ENCODE measurements around the gene GNG12. TPM values are rescaled to one million over a fixed set of nuclear protein-coding genes. Genes with fewer than 3 reads are reported as not detected.
A peak's percentile ranks its signal among the peaks of the same experiment; 100 is the strongest.

GNG12 gene
- total and polyA plus RNA-seq, 2 donors from 2014 or later = 46.1 to 89.3 TPM

DNA sequence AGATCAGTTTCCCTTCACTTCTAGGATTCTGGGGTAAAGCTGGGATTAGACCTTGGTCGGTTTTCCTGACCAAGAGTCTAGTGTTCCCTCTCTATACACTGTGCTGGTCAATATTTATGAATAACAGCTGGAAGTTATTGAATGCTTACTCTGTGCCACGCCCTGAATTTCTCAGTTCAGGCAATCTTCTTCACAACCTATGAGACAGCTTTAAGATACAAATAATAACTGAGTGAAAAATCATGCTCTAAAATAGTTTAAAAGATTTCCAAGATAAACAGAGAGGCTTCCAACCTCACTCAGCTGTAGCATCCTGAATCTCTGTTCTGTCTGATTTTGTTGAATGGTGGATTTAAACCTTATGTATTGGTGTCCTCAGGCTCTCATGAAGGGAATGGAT is 72.2 kb downstream of the GNG12 start:
- H3K27me3 ChIP-seq (ENCODE audit: control insufficient read depth, insufficient read depth, low read length) = no peaks in the 10 kb centered on the region
- H3K4me1 ChIP-seq (ENCODE audit: control insufficient read depth in 2 of 3, insufficient read depth in 2 of 3, low read depth in 1 of 3, low read length in 3 of 3) = peaks cover 0 to 29% (median 8%) of the 10 kb centered on the region in 3 donors
- H3K36me3 ChIP-seq (ENCODE audit: control insufficient read depth in 2 of 3, insufficient read depth in 3 of 3, low read length in 3 of 3) = peaks cover 0 to 2% (median 0%) of the 10 kb centered on the region in 3 donors
- H3K27ac ChIP-seq (ENCODE audit: low read depth in 2 of 2, low read length in 2 of 2) = peak overlapping the region; percentile 12 to 20
- DNase-seq (no peak), FAIRE-seq (no peak)
- H3K9me3 ChIP-seq (ENCODE audit: control insufficient read depth in 2 of 3, insufficient read depth in 1 of 3, low read length in 3 of 3) = no peaks in the 10 kb centered on the region
- no peak overlapping the region for H3K9ac ChIP-seq (ENCODE audit: low read length in 3 of 3)
- intact Hi-C loops (cut with DNase I) = loop anchor here (10.0 kb wide), 1 partner anchor 354 kb away; no protein-coding TSS in a partner anchor
- no peak overlapping the region for H3K4me3 ChIP-seq (ENCODE audit: low read length in 3 of 3)
- TF ChIP-seq, protein P1, sequence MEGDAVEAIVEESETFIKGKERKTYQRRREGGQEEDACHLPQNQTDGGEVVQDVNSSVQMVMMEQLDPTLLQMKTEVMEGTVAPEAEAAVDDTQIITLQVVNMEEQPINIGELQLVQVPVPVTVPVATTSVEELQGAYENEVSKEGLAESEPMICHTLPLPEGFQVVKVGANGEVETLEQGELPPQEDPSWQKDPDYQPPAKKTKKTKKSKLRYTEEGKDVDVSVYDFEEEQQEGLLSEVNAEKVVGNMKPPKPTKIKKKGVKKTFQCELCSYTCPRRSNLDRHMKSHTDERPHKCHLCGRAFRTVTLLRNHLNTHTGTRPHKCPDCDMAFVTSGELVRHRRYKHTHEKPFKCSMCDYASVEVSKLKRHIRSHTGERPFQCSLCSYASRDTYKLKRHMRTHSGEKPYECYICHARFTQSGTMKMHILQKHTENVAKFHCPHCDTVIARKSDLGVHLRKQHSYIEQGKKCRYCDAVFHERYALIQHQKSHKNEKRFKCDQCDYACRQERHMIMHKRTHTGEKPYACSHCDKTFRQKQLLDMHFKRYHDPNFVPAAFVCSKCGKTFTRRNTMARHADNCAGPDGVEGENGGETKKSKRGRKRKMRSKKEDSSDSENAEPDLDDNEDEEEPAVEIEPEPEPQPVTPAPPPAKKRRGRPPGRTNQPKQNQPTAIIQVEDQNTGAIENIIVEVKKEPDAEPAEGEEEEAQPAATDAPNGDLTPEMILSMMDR (IDR thresholded peaks at IDR 0.05; ENCODE audit: borderline replicate concordance, extremely low read depth, insufficient read depth) = no peak

- no peaks in the 10 kb centered on the region for H3K9me3 ChIP-seq (ENCODE audit: control insufficient read depth in 2 of 3, insufficient read depth in 1 of 3, low read length in 3 of 3)
- TF ChIP-seq, protein P1 (IDR thresholded peaks at IDR 0.05; ENCODE audit: borderline replicate concordance, extremely low read depth, insufficient read depth) = peak; percentile 79
- H3K27ac ChIP-seq (ENCODE audit: low read depth in 2 of 2, low read length in 2 of 2) = peak overlapping the region; percentile 78 to 83
- no peak overlapping the region for H3K4me3 ChIP-seq (ENCODE audit: low read length in 3 of 3)
- H3K36me3 ChIP-seq (ENCODE audit: control insufficient read depth in 2 of 3, insufficient read depth in 3 of 3, low read length in 3 of 3) = peaks cover 0 to 2% (median 0%) of the 10 kb centered on the region in 3 donors
- peaks cover 0 to 25% (median 8%) of the 10 kb centered on the region in 3 donors for H3K4me1 ChIP-seq (ENCODE audit: control insufficient read depth in 2 of 3, insufficient read depth in 2 of 3, low read depth in 1 of 3, low read length in 3 of 3)
- intact Hi-C loops (cut with DNase I) = loop anchor here (10.0 kb wide), 1 partner anchor 355 kb away; no protein-coding TSS in a partner anchor
- H3K27me3 ChIP-seq (ENCODE audit: control insufficient read depth, insufficient read depth, low read length) = no peaks in the 10 kb centered on the region
- DNase-seq (peak in 4 of 5 donors; percentile 63 to 84 (median 76)), FAIRE-seq (peak; percentile 64)
- H3K9ac ChIP-seq (ENCODE audit: low read length in 3 of 3) = peak overlapping the region in 1 of 3 donors; percentile 17
Measured at GRCh38 chr1:67760030-67760821, 73.0 kb downstream of the GNG12 start.

DNA sequence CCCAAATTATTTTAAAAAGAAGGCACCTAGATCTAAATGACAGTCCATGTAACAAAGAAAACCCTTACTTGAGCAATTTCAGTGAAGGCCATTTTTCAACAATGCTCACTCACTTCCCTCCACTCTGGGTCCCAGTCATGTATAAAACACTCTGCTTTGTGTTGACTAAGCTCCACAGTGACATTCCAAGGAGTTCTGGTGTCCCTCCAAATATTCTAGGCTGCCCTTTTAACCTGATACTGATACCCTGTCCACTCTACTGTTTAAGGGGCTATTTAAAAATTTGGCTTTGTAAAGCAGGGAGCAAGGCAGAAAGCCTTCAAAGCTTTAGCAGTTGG is 73.6 kb downstream of the GNG12 start:
- FAIRE-seq (no peak), DNase-seq (no peak)
- intact Hi-C loops (cut with DNase I) = loop anchor here (10.0 kb wide), 3 partner anchors 75 to 355 kb away; partner anchors contain the start of gene GADD45A

More for the DNA sequence above, 73.6 kb downstream of the GNG12 start:
- Histone ChIP-seq H3K9ac (ENCODE audit: low read length in 3 of 3) (peak overlapping the region in 1 of 3 donors; percentile 17), H3K4me1 (ENCODE audit: control insufficient read depth in 2 of 3, insufficient read depth in 2 of 3, low read depth in 1 of 3, low read length in 3 of 3) (peaks cover 0 to 25% (median 9%) of the 10 kb centered on the region in 3 donors), H3K4me3 (ENCODE audit: low read length in 3 of 3) (no peak overlapping the region), H3K9me3 (ENCODE audit: control insufficient read depth in 2 of 3, insufficient read depth in 1 of 3, low read length in 3 of 3) (no peaks in the 10 kb centered on the region), H3K27ac (ENCODE audit: low read depth in 2 of 2, low read length in 2 of 2) (peak overlapping the region; percentile 78 to 83), H3K36me3 (ENCODE audit: control insufficient read depth in 2 of 3, insufficient read depth in 3 of 3, low read length in 3 of 3) (peaks cover 0 to 2% (median 0%) of the 10 kb centered on the region in 3 donors), H3K27me3 (ENCODE audit: control insufficient read depth, insufficient read depth, low read length) (no peaks in the 10 kb centered on the region)
- TF ChIP-seq, protein P1 (IDR thresholded peaks at IDR 0.05; ENCODE audit: borderline replicate concordance, extremely low read depth, insufficient read depth) = no peak
